OCI-LY7 (cell line): ENCODE measurements around the gene NRCAM. TPM values are rescaled to one million over a fixed set of nuclear protein-coding genes. Genes with fewer than 3 reads are reported as not detected.

Experiments
- BruUV-seq: library from RNA; stranded (reverse); fragments of 400-500 nt; replicated peaks from 2 replicates; lab custom pipeline; 2021; lab: Mats Ljungman, UMichigan
- CTCF ChIA-PET: fragments of 300-600 bp; sonication (Branson Sonifier 250); formaldehyde crosslinking; loops from one replicate; lab custom pipeline; 2022; ENCODE audit warnings: antibody characterized with exemption; ENCODE audit not compliant: unreplicated experiment; lab: Charles Lee
- POLR2A ChIA-PET: fragments of 300-600 bp; sonication (Branson Sonifier 250); formaldehyde crosslinking; loops from one replicate; lab custom pipeline; 2022; ENCODE audit warnings: antibody characterized with exemption; lab: Charles Lee
- DNase-seq: peaks from one replicate; pipeline ENCODE4 v3.0.0-alpha.2; 2015; ENCODE audit warnings: low spot score
- H2AFZ ChIP-seq: fragments of 200-600 bp; sonication (generic), shearing (Covaris generic); 2 replicates; pipeline ENCODE4 v1.6.1; 2014; ENCODE audit warnings: mild to moderate bottlenecking, antibody characterized with exemption, low read length, moderate library complexity
- H3K27ac ChIP-seq: fragments of 200-600 bp; sonication (generic); 2 replicates; pipeline ENCODE4 v1.5.1; 2014; ENCODE audit warnings: mixed run types, low read depth, mild to moderate bottlenecking, moderate library complexity, low read length, inconsistent platforms; ENCODE audit not compliant: poor library complexity, severe bottlenecking
- H3K36me3 ChIP-seq: fragments of 200-600 bp; sonication (generic); 2 replicates; pipeline ENCODE4 v1.6.1; 2014; ENCODE audit warnings: mild to moderate bottlenecking, antibody characterized with exemption, low read length, moderate library complexity, mixed read lengths; ENCODE audit not compliant: insufficient read depth
- H3K4me1 ChIP-seq: fragments of 200-600 bp; sonication (generic); 2 replicates; pipeline ENCODE4 v1.5.1; 2014; ENCODE audit warnings: mild to moderate bottlenecking, low read length; ENCODE audit not compliant: insufficient read depth, poor library complexity, severe bottlenecking
- H3K4me2 ChIP-seq: fragments of 200-600 bp; sonication (generic); 2 replicates; pipeline ENCODE4 v1.6.1; 2014; ENCODE audit warnings: mild to moderate bottlenecking, low read length
- H3K4me3 ChIP-seq: fragments of 200-600 bp; sonication (generic); 2 replicates; pipeline ENCODE4 v1.5.1; 2014; ENCODE audit warnings: mild to moderate bottlenecking, low read depth, low read length; ENCODE audit not compliant: poor library complexity, severe bottlenecking
- H3K79me2 ChIP-seq: fragments of 200-600 bp; sonication (generic); 2 replicates; pipeline ENCODE4 v1.6.1; 2016; ENCODE audit warnings: low read depth, mild to moderate bottlenecking, low read length, moderate library complexity, mixed read lengths; ENCODE audit not compliant: insufficient read depth
- H3K9me2 ChIP-seq: fragments of 200-600 bp; sonication (generic); 2 replicates; pipeline ENCODE4 v1.6.1; 2016; ENCODE audit warnings: mild to moderate bottlenecking, low read length, mixed read lengths; ENCODE audit not compliant: insufficient read depth
- H3K9me3 ChIP-seq: fragments of 200-600 bp; sonication (generic); 2 replicates; pipeline ENCODE4 v1.6.1; 2014; ENCODE audit warnings: mild to moderate bottlenecking, mixed run types, low read length, mixed read lengths
- H4K20me1 ChIP-seq: fragments of 200-600 bp; sonication (generic); 2 replicates; pipeline ENCODE4 v1.6.1; 2014; ENCODE audit warnings: mild to moderate bottlenecking, antibody characterized with exemption, low read length, moderate library complexity, mixed read lengths; ENCODE audit not compliant: insufficient read depth
- CTCF ChIP-seq: fragments of 200-600 bp; sonication (generic); conservative IDR thresholded peaks from 2 replicates; pipeline ENCODE4 v1.5.1; 2014; ENCODE audit warnings: mild to moderate bottlenecking, antibody characterized with exemption, low read length, moderate library complexity, mixed read lengths
- EZH2phosphoT487 ChIP-seq: fragments of 200-600 bp; sonication (generic); IDR thresholded peaks from 2 replicates; pipeline ENCODE4 v1.6.1; 2018; ENCODE audit warnings: low read depth, borderline replicate concordance, mild to moderate bottlenecking, mixed run types, antibody characterized with exemption, low read length, moderate library complexity, mixed read lengths
- intact Hi-C: fragments of 100-400 bp; cut with micrococcal nuclease; formaldehyde crosslinking; loops from one replicate; pipeline ENCODE4 v1.10.0; 2022; ENCODE audit not compliant: unreplicated experiment
- total RNA-seq, 2 experiments: library from RNA; depleted of rRNA in 1 of 2; stranded (reverse); fragments of >200 nt in 1 of 2; shearing (Covaris generic) in 1 of 2; gene quantifications; 2 replicates each; pipeline ENCODE4 v1.2.3, GENCODE V29; 2014 to 2022

The NRCAM gene
- total RNA-seq, 2 experiments from 2014 or later: not detected

- POLR2A ChIA-PET: interaction anchor here (0.6 kb wide), 2 partner anchors 56 to 255 kb away, joined by 3 to 5 read pairs; no protein-coding TSS in a partner anchor
- no peak overlapping the region for H3K4me2 ChIP-seq
- TF ChIP-seq CTCF (no peak), EZH2phosphoT487 (no peak)
- no peaks in the 10 kb centered on the region for H3K79me2 ChIP-seq
- H3K4me1 ChIP-seq: no peaks in the 10 kb centered on the region
- no peaks in the 10 kb centered on the region for H4K20me1 ChIP-seq
- no peak for DNase-seq
- no peak overlapping the region for H2AFZ ChIP-seq
- no peaks in the 10 kb centered on the region for H3K9me3 ChIP-seq
- H3K4me3 ChIP-seq: no peak overlapping the region
- no peak overlapping the region for H3K27ac ChIP-seq
- H3K9me2 ChIP-seq: no peaks in the 10 kb centered on the region
- intact Hi-C loops: no loop called here
- no peaks in the 10 kb centered on the region for H3K36me3 ChIP-seq
- no TSS peak for BruUV-seq
- CTCF ChIA-PET: no interaction called here
These were observed 219.4 kb downstream of the NRCAM start for GRCh38 chr7:108236681-108237415.

GRCh38 chr7:108235451-108236061, 220.7 kb downstream of the NRCAM start:
- ChIA-PET CTCF (no interaction called here), POLR2A (interaction anchor here (0.5 to 0.7 kb wide), 3 partner anchors 35 to 615 kb away, joined by 3 read pairs; no protein-coding TSS in a partner anchor)
- no peak overlapping the region for H2AFZ ChIP-seq
- H3K36me3 ChIP-seq: no peaks in the 10 kb centered on the region
- no peak overlapping the region for H3K4me2 ChIP-seq
- no TSS peak for BruUV-seq
- H3K9me2 ChIP-seq: no peaks in the 10 kb centered on the region
- H3K9me3 ChIP-seq: no peaks in the 10 kb centered on the region
- H3K4me3 ChIP-seq: no peak overlapping the region
- TF ChIP-seq EZH2phosphoT487 (no peak), CTCF (no peak)
- intact Hi-C loops: no loop called here
- H4K20me1 ChIP-seq: no peaks in the 10 kb centered on the region
- no peak for DNase-seq
- no peaks in the 10 kb centered on the region for H3K4me1 ChIP-seq
- no peaks in the 10 kb centered on the region for H3K79me2 ChIP-seq
- H3K27ac ChIP-seq: no peak overlapping the region

GRCh38 chr7:108234971-108235450, 221.2 kb downstream of the NRCAM start:
- intact Hi-C loops: no loop called here

More at GRCh38 chr7:108234971-108235450, 221.2 kb downstream of the NRCAM start:
- Histone ChIP-seq H3K4me1 (no peaks in the 10 kb centered on the region), H3K27ac (no peak overlapping the region), H2AFZ (no peak overlapping the region), H3K9me3 (no peaks in the 10 kb centered on the region), H3K36me3 (no peaks in the 10 kb centered on the region), H3K79me2 (no peaks in the 10 kb centered on the region), H4K20me1 (no peaks in the 10 kb centered on the region), H3K4me2 (no peak overlapping the region), H3K4me3 (no peak overlapping the region), H3K9me2 (no peaks in the 10 kb centered on the region)
- CTCF ChIA-PET: no interaction called here
- POLR2A ChIA-PET: interaction anchor here (0.6 to 0.7 kb wide), 2 partner anchors 36 to 615 kb away, joined by 3 read pairs; no protein-coding TSS in a partner anchor
- no TSS peak for BruUV-seq
- TF ChIP-seq CTCF: no peak
- no peak for TF ChIP-seq EZH2phosphoT487
- DNase-seq: no peak
